HCT116 (cell line): ENCODE results near the gene ADAM17. TPM values are rescaled to one million over a fixed set of nuclear protein-coding genes. Genes with fewer than 3 reads are reported as not detected.
"Not testable (repeated sequence)": the region's sequence is repeated elsewhere in the genome, so short reads cannot be mapped to it uniquely, and the experiment has no call there.

Source experiments
- ATAC-seq: fragments of 200-7000 bp; cut with Tn5 transposase; 2 replicates; pipeline ENCODE4 v1.9.1; 2020; ENCODE audit warnings: mild to moderate bottlenecking, moderate library complexity
- BruUV-seq: library from RNA; stranded (reverse); fragments of 400-500 nt; replicated peaks from 2 replicates; lab custom pipeline; 2021; lab: Mats Ljungman, UMichigan
- CTCF ChIA-PET: fragments of 300-600 bp; sonication (Branson Sonifier 250); formaldehyde crosslinking; loops from one replicate; lab custom pipeline; 2021; ENCODE audit warnings: antibody characterized with exemption; lab: Charles Lee
- POLR2A ChIA-PET: fragments of 300-600, 350-600 bp; sonication (Branson Sonifier 250); formaldehyde crosslinking; loops from one replicate; lab custom pipeline; 2021; ENCODE audit warnings: antibody characterized with exemption; lab: Charles Lee
- RAD21 ChIA-PET, 2 experiments: fragments of 300-600 bp; sonication (Branson Sonifier 250); formaldehyde crosslinking; loops; one replicate each; lab custom pipeline; 2023; ENCODE audit warnings: low total read pairs in 2 of 2; ENCODE audit not compliant: uncharacterized antibody in 2 of 2, unreplicated experiment in 2 of 2, low non-redundant PET in 1 of 2; lab: Charles Lee
- DNase-seq: peaks from one replicate; pipeline ENCODE4 v3.0.0-alpha.2; 2010; ENCODE audit warnings: low read depth, low spot score
- H2AFZ ChIP-seq: fragments of 200-600 bp; shearing (Covaris generic), sonication (generic); 2 replicates; pipeline ENCODE4 v1.6.1; 2017; ENCODE audit warnings: low read depth, mixed run types, mixed read lengths, antibody characterized with exemption, low read length; ENCODE audit not compliant: poor library complexity, severe bottlenecking
- H3K27ac ChIP-seq: 2 replicates; pipeline ENCODE4 v1.5.1; 2012; ENCODE audit warnings: low read depth, low read length
- H3K27me3 ChIP-seq: fragments of 200-600 bp; sonication (generic); 2 replicates; pipeline ENCODE4 v1.6.1; 2016; ENCODE audit warnings: mixed run types, low read length, mixed read lengths; ENCODE audit not compliant: insufficient read depth
- H3K36me3 ChIP-seq, 2 experiments: fragments of 200-500 bp in 1 of 2; fragments of 200-600 bp in 1 of 2; sonication (Bioruptor generic) in 1 of 2; sonication (generic) in 1 of 2; 2 replicates each; pipeline versions ENCODE4 v1.5.1 to v1.6.1; 2014 to 2016; ENCODE audit warnings: low read length in 2 of 2, inconsistent platforms in 1 of 2, mixed read lengths in 1 of 2, mixed run types in 1 of 2; ENCODE audit not compliant: insufficient read depth in 2 of 2, control insufficient read depth in 1 of 2
- H3K4me1 ChIP-seq, 2 experiments: fragments of 200-600 bp in 1 of 2; sonication (generic) in 1 of 2; 2 replicates each; pipeline versions ENCODE4 v1.5.1 to v1.6.1; 2012 to 2017; ENCODE audit warnings: low read length in 2 of 2, inconsistent platforms in 1 of 2, mild to moderate bottlenecking in 1 of 2, mixed read lengths in 1 of 2, mixed run types in 1 of 2, moderate library complexity in 1 of 2; ENCODE audit not compliant: insufficient read depth in 2 of 2, control insufficient read depth in 1 of 2
- H3K4me2 ChIP-seq: fragments of 200-600 bp; sonication (generic); 2 replicates; pipeline ENCODE4 v1.6.1; 2017; ENCODE audit warnings: mixed run types, low read length, mixed read lengths
- H3K4me3 ChIP-seq, 2 experiments: fragments of 200-600 bp in 1 of 2; sonication (generic) in 1 of 2; replicated peaks in 1 of 2; 2 replicates each; pipeline ENCODE4 v1.5.1; 2011 to 2016; ENCODE audit warnings: low read length in 2 of 2, control low read depth in 1 of 2, low read depth in 1 of 2, mild to moderate bottlenecking in 1 of 2, mixed read lengths in 1 of 2, mixed run types in 1 of 2
- H3K79me2 ChIP-seq: fragments of 200-600 bp; sonication (generic); 2 replicates; pipeline ENCODE4 v1.6.1; 2017; ENCODE audit warnings: mild to moderate bottlenecking, mixed run types, low read length, moderate library complexity, mixed read lengths; ENCODE audit not compliant: insufficient read depth
- H3K9ac ChIP-seq: fragments of 200-600 bp; sonication (generic); 2 replicates; pipeline ENCODE4 v1.6.1; 2016; ENCODE audit warnings: low read length, mixed read lengths
- H3K9me2 ChIP-seq: fragments of 200-600 bp; sonication (generic), shearing (Covaris generic); 2 replicates; pipeline ENCODE4 v1.6.1; 2017; ENCODE audit warnings: mixed run types, mild to moderate bottlenecking, moderate library complexity; ENCODE audit not compliant: insufficient read depth
- H3K9me3 ChIP-seq, 2 experiments: fragments of 200-500 bp in 1 of 2; fragments of 200-600 bp in 1 of 2; sonication (Bioruptor generic) in 1 of 2; sonication (generic) in 1 of 2; 2 replicates each; pipeline ENCODE4 v1.6.1; 2014 to 2017; ENCODE audit warnings: low read length in 2 of 2, mixed read lengths in 2 of 2, inconsistent platforms in 1 of 2, low read depth in 1 of 2, mild to moderate bottlenecking in 1 of 2, mixed run types in 1 of 2, moderate library complexity in 1 of 2; ENCODE audit not compliant: control insufficient read depth in 1 of 2, insufficient read depth in 1 of 2
- H4K20me1 ChIP-seq: fragments of 200-600 bp; sonication (generic), shearing (Covaris generic); 2 replicates; pipeline ENCODE4 v1.6.1; 2017; ENCODE audit warnings: mixed run types, mild to moderate bottlenecking, moderate library complexity; ENCODE audit not compliant: insufficient read depth
- CBX3 ChIP-seq: IDR thresholded peaks from 2 replicates; pipeline ENCODE4 v1.6.1; 2012; ENCODE audit warnings: low read depth
- CEBPB ChIP-seq: IDR thresholded peaks from 2 replicates; pipeline ENCODE4 v1.6.1; 2012; ENCODE audit warnings: low read depth
- CTCF ChIP-seq, 3 experiments: fragments of 200-600 bp in 1 of 3; sonication (generic) in 1 of 3; IDR thresholded peaks in 2 of 3; conservative IDR thresholded peaks in 1 of 3; 2 replicates each; pipeline ENCODE4 v1.5.1; 2012 to 2017; ENCODE audit warnings: low read depth in 2 of 3, low read length in 2 of 3, antibody characterized with exemption in 1 of 3, borderline replicate concordance in 1 of 3, control low read depth in 1 of 3, mild to moderate bottlenecking in 1 of 3, mixed read lengths in 1 of 3, mixed run types in 1 of 3, moderate library complexity in 1 of 3; ENCODE audit not compliant: insufficient read depth in 1 of 3
- EGR1 ChIP-seq: IDR thresholded peaks from 2 replicates; pipeline ENCODE4 v1.6.1; 2012; ENCODE audit warnings: low read depth
- ELF1 ChIP-seq: IDR thresholded peaks from 2 replicates; pipeline ENCODE4 v1.6.1; 2012; ENCODE audit warnings: low read depth, borderline replicate concordance
- EZH2 ChIP-seq: fragments of 200-600 bp; sonication (generic); IDR thresholded peaks from 2 replicates; pipeline ENCODE4 v1.6.1; 2017; ENCODE audit warnings: antibody characterized with exemption, mixed run types
- EZH2phosphoT487 ChIP-seq: fragments of 200-600 bp; IDR thresholded peaks from 2 replicates; pipeline ENCODE4 v1.6.1; 2018; ENCODE audit warnings: antibody characterized with exemption, borderline replicate concordance
- FOSL1 ChIP-seq: IDR thresholded peaks from 2 replicates; pipeline ENCODE4 v1.6.1; 2012; ENCODE audit warnings: low read depth
- JUND ChIP-seq: IDR thresholded peaks from 2 replicates; pipeline ENCODE4 v1.6.1; 2012
- POLR2AphosphoS5 ChIP-seq: IDR thresholded peaks from 2 replicates; pipeline ENCODE4 v1.6.1; 2011; ENCODE audit warnings: mild to moderate bottlenecking, low read depth, low read length, moderate library complexity
- RAD21 ChIP-seq: IDR thresholded peaks from 2 replicates; pipeline ENCODE4 v1.6.1; 2012; ENCODE audit warnings: low read depth, mild to moderate bottlenecking
- SIN3A ChIP-seq: IDR thresholded peaks from 2 replicates; pipeline ENCODE4 v1.6.1; 2012; ENCODE audit warnings: low read depth
- SP1 ChIP-seq: IDR thresholded peaks from 2 replicates; pipeline ENCODE4 v1.6.1; 2012; ENCODE audit warnings: low read depth
- SRF ChIP-seq: IDR thresholded peaks from 2 replicates; pipeline ENCODE4 v1.6.1; 2012; ENCODE audit warnings: low read depth
- TCF7L2 ChIP-seq: IDR thresholded peaks from 2 replicates; pipeline ENCODE4 v1.7.0; 2011; ENCODE audit warnings: borderline replicate concordance, inconsistent platforms; ENCODE audit not compliant: insufficient read depth, insufficient read length; ENCODE audit errors: extremely low read depth
- intact Hi-C: fragments of 100-400 bp; cut with micrococcal nuclease; formaldehyde crosslinking; loops from 2 replicates; pipeline ENCODE4 v1.10.0; 2022
- total RNA-seq: library from RNA; stranded (reverse); gene quantifications from one replicate; pipeline ENCODE4 v1.2.1, GENCODE V29; 2021; ENCODE audit not compliant: unreplicated experiment
- TF ChIP-seq, protein P1 (sequence below): IDR thresholded peaks from 2 replicates; pipeline ENCODE4 v1.6.1; 2012
- TF ChIP-seq, protein P2 (sequence below): IDR thresholded peaks from 2 replicates; pipeline ENCODE4 v1.6.1; 2012

Gene ADAM17
- total RNA-seq, 1 experiment from 2014 or later = 39.2 TPM

GRCh38 chr2:9552219-9553178, 3.1 kb downstream of the ADAM17 start:
- DNase-seq = no peak
- BruUV-seq = no TSS peak
- intact Hi-C loops = loop anchor here (10.0 kb wide), 1 partner anchor 492 kb away; the partner anchor contains the start of gene KLF11

GRCh38 chr2:9550859-9551391, 4.7 kb downstream of the ADAM17 start:
- Histone ChIP-seq H3K4me1 (peaks cover 21 to 31% of the 10 kb centered on the region in 2 experiments), H4K20me1 (peaks cover 14% of the 10 kb centered on the region; the same call in 1 of the 2 replicates), H3K79me2 (peaks cover 93% of the 10 kb centered on the region)
- intact Hi-C loops = loop anchor here (10.0 kb wide), 1 partner anchor 494 kb away; the partner anchor contains the start of gene KLF11
- H2AFZ ChIP-seq, CTCF ChIA-PET, H3K4me3 ChIP-seq, H3K4me2 ChIP-seq, H3K27ac ChIP-seq, H3K9me2 ChIP-seq, ATAC-seq, DNase-seq, H3K36me3 ChIP-seq, POLR2A ChIA-PET, H3K9me3 ChIP-seq, H3K9ac ChIP-seq, H3K27me3 ChIP-seq, BruUV-seq, RAD21 ChIA-PET: not testable (repeated sequence)

More at GRCh38 chr2:9552219-9553178, 3.1 kb downstream of the ADAM17 start:
- no peaks in the 10 kb centered on the region for H3K9me3 ChIP-seq
- H2AFZ ChIP-seq = no peak overlapping the region
- ATAC-seq = no peak
- POLR2A ChIA-PET = no interaction called here
- H4K20me1 ChIP-seq = peaks cover 14% of the 10 kb centered on the region; the same call in 1 of the 2 replicates
- no peaks in the 10 kb centered on the region for H3K27me3 ChIP-seq
- H3K4me3 ChIP-seq = peak overlapping the region in 1 of 2 experiments; percentile 5; a peak in 1 of 4 replicates
- H3K27ac ChIP-seq = peak overlapping the region; percentile 21; the same call in 1 of the 2 replicates
- peaks cover 28 to 44% of the 10 kb centered on the region in 2 experiments for H3K4me1 ChIP-seq
- RAD21 ChIA-PET = no interaction called here
- CTCF ChIA-PET = interaction anchor here (1.2 kb wide), 1 partner anchor 218 kb away, joined by 3 read pairs; no protein-coding TSS in a partner anchor
- peaks cover 90% of the 10 kb centered on the region for H3K79me2 ChIP-seq
- no peaks in the 10 kb centered on the region for H3K36me3 ChIP-seq
- TF ChIP-seq POLR2AphosphoS5 = no peak
- TF ChIP-seq SIN3A = peak; percentile 75; the same call in 1 of the 2 replicates
- peak; percentile 98 for TF ChIP-seq FOSL1
- TF ChIP-seq CBX3 = peak; percentile 71; the same call in 1 of the 2 replicates
- TF ChIP-seq EZH2phosphoT487 = no peak
- TF ChIP-seq SRF = peak; percentile 78
- no peak for TF ChIP-seq EZH2
- TF ChIP-seq TCF7L2 = peak; percentile 31
- peak; percentile 20; the same call in 1 of the 2 replicates for TF ChIP-seq RAD21
- peak; percentile 99 for TF ChIP-seq CEBPB
- TF ChIP-seq, protein P1, sequence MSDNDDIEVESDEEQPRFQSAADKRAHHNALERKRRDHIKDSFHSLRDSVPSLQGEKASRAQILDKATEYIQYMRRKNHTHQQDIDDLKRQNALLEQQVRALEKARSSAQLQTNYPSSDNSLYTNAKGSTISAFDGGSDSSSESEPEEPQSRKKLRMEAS = 0 out of 2 replicates have a peak, but pooled peaks have one; percentile 45
- peak; percentile 62; the same call in 1 of the 2 replicates for TF ChIP-seq EGR1
- TF ChIP-seq, protein P2, sequence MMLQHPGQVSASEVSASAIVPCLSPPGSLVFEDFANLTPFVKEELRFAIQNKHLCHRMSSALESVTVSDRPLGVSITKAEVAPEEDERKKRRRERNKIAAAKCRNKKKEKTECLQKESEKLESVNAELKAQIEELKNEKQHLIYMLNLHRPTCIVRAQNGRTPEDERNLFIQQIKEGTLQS = no peak; the same call in 1 of the 2 replicates
- no peak for TF ChIP-seq CTCF (IDR thresholded peaks at IDR 0.05 in 2 of 3, conservative IDR thresholded peaks at IDR 0.05 in 1 of 3; ENCODE audit: borderline replicate concordance in 1 of 3, insufficient read depth in 1 of 3, low read depth in 2 of 3, low read length in 2 of 3)
- TF ChIP-seq JUND = peak; percentile 94
- no peak; the same call in 1 of the 2 replicates for TF ChIP-seq ELF1
- TF ChIP-seq SP1 = peak; percentile 83
- H3K4me2 ChIP-seq = peak overlapping the region; percentile 58
- peak overlapping the region; percentile 6; the same call in 1 of the 2 replicates for H3K9ac ChIP-seq
- H3K9me2 ChIP-seq = no peaks in the 10 kb centered on the region
